ENCODE measurements around the gene ACMSD.

The ACMSD gene

GRCh38 chr2:134933732-134934131 is 95.3 kb downstream of the ACMSD start:
- TF ChIP-seq TAF1 (IDR thresholded peaks at IDR 0.05; ENCODE audit: borderline replicate concordance, insufficient read depth, low read length) = no peak
- no peak for TF ChIP-seq REST (IDR thresholded peaks at IDR 0.05; ENCODE audit: insufficient read depth in 1 of 2, low read depth in 2 of 2, low read length in 2 of 2)
- no peak for TF ChIP-seq FOXP2 (optimal IDR thresholded peaks at IDR 0.05; ENCODE audit: borderline replicate concordance, extremely low read depth, extremely low read length, insufficient read depth)
- no peak for TF ChIP-seq POLR2AphosphoS5 (IDR thresholded peaks at IDR 0.05; ENCODE audit: low read depth, low read length)
- TF ChIP-seq SIN3A (IDR thresholded peaks at IDR 0.05; ENCODE audit: borderline replicate concordance, insufficient read depth, low read length) = no peak

- TF ChIP-seq REST (IDR thresholded peaks at IDR 0.05; ENCODE audit: insufficient read depth in 1 of 2, low read depth in 2 of 2, low read length in 2 of 2) = no peak
- TF ChIP-seq TAF1 (IDR thresholded peaks at IDR 0.05; ENCODE audit: borderline replicate concordance, insufficient read depth, low read length) = no peak
- no peak for TF ChIP-seq FOXP2 (optimal IDR thresholded peaks at IDR 0.05; ENCODE audit: borderline replicate concordance, extremely low read depth, extremely low read length, insufficient read depth)
- no peak for TF ChIP-seq SIN3A (IDR thresholded peaks at IDR 0.05; ENCODE audit: borderline replicate concordance, insufficient read depth, low read length)
- no peak for TF ChIP-seq POLR2AphosphoS5 (IDR thresholded peaks at IDR 0.05; ENCODE audit: low read depth, low read length)
Measured at GRCh38 chr2:134934150-134934549, 95.7 kb downstream of the ACMSD start.

GRCh38 chr2:134934641-134935040 is 96.2 kb downstream of the ACMSD start:
- TF ChIP-seq POLR2AphosphoS5 (IDR thresholded peaks at IDR 0.05; ENCODE audit: low read depth, low read length) (no peak), FOXP2 (optimal IDR thresholded peaks at IDR 0.05; ENCODE audit: borderline replicate concordance, extremely low read depth, extremely low read length, insufficient read depth) (no peak), SIN3A (IDR thresholded peaks at IDR 0.05; ENCODE audit: borderline replicate concordance, insufficient read depth, low read length) (no peak), TAF1 (IDR thresholded peaks at IDR 0.05; ENCODE audit: borderline replicate concordance, insufficient read depth, low read length) (no peak), REST (IDR thresholded peaks at IDR 0.05; ENCODE audit: insufficient read depth in 1 of 2, low read depth in 2 of 2, low read length in 2 of 2) (no peak)

- TF ChIP-seq POLR2AphosphoS5 (IDR thresholded peaks at IDR 0.05; ENCODE audit: low read depth, low read length) (no peak), FOXP2 (optimal IDR thresholded peaks at IDR 0.05; ENCODE audit: borderline replicate concordance, extremely low read depth, extremely low read length, insufficient read depth) (no peak), TAF1 (IDR thresholded peaks at IDR 0.05; ENCODE audit: borderline replicate concordance, insufficient read depth, low read length) (no peak), SIN3A (IDR thresholded peaks at IDR 0.05; ENCODE audit: borderline replicate concordance, insufficient read depth, low read length) (no peak), REST (IDR thresholded peaks at IDR 0.05; ENCODE audit: insufficient read depth in 1 of 2, low read depth in 2 of 2, low read length in 2 of 2) (no peak)
Measured at GRCh38 chr2:134936691-134937090, 98.3 kb downstream of the ACMSD start.

GRCh38 chr2:134943540-134943939 is 105.1 kb downstream of the ACMSD start:
- TF ChIP-seq REST (IDR thresholded peaks at IDR 0.05; ENCODE audit: insufficient read depth in 1 of 2, low read depth in 2 of 2, low read length in 2 of 2) (no peak), POLR2AphosphoS5 (IDR thresholded peaks at IDR 0.05; ENCODE audit: low read depth, low read length) (no peak), FOXP2 (optimal IDR thresholded peaks at IDR 0.05; ENCODE audit: borderline replicate concordance, extremely low read depth, extremely low read length, insufficient read depth) (no peak), TAF1 (IDR thresholded peaks at IDR 0.05; ENCODE audit: borderline replicate concordance, insufficient read depth, low read length) (no peak), SIN3A (IDR thresholded peaks at IDR 0.05; ENCODE audit: borderline replicate concordance, insufficient read depth, low read length) (no peak)

Data from PFSK-1 (cell line).